ENCODE results near the gene RAPGEF1.
A peak's percentile ranks its signal among the peaks of the same experiment; 100 is the strongest.

RAPGEF1 gene

GRCh38 chr9:131748411-131748955, 8.6 kb upstream of the RAPGEF1 start:
- DNase-seq: no peak

- peak; percentile 66 for DNase-seq
Measured at GRCh38 chr9:131747352-131747751, 7.5 kb upstream of the RAPGEF1 start.

GRCh38 chr9:131745610-131746009, 5.7 kb upstream of the RAPGEF1 start:
- DNase-seq: no peak

GRCh38 chr9:131744720-131745201, 4.9 kb upstream of the RAPGEF1 start:
- DNase-seq: no peak

GRCh38 chr9:131744171-131744719, 4.4 kb upstream of the RAPGEF1 start:
- no peak for DNase-seq

- DNase-seq: no peak
Measured at GRCh38 chr9:131743501-131743900, 3.6 kb upstream of the RAPGEF1 start.

- DNase-seq: no peak
Measured at GRCh38 chr9:131743096-131743495, 3.2 kb upstream of the RAPGEF1 start.

GRCh38 chr9:131740898-131741297, 1.0 kb upstream of the RAPGEF1 start:
- DNase-seq: no peak

- DNase-seq: peak; percentile 55
Measured at GRCh38 chr9:131739133-131739958, 530 bp downstream of the RAPGEF1 start.

- no peak for DNase-seq
Measured at GRCh38 chr9:131738293-131739132, 1.4 kb downstream of the RAPGEF1 start.

GRCh38 chr9:131737426-131737825, 2.5 kb downstream of the RAPGEF1 start:
- no peak for DNase-seq

- no peak for DNase-seq
Measured at GRCh38 chr9:131736431-131736830, 3.4 kb downstream of the RAPGEF1 start.

GRCh38 chr9:131735238-131736128, 4.4 kb downstream of the RAPGEF1 start:
- no peak for DNase-seq

GRCh38 chr9:131734781-131735180, 5.1 kb downstream of the RAPGEF1 start:
- no peak for DNase-seq

- peak; percentile 78 for DNase-seq
Measured at GRCh38 chr9:131734165-131734610, 5.7 kb downstream of the RAPGEF1 start.

GRCh38 chr9:131733541-131734061, 6.3 kb downstream of the RAPGEF1 start:
- peak; percentile 61 for DNase-seq

- DNase-seq: peak; percentile 80
Measured at GRCh38 chr9:131732636-131733289, 7.1 kb downstream of the RAPGEF1 start.

GRCh38 chr9:131732061-131732526, 7.8 kb downstream of the RAPGEF1 start:
- no peak for DNase-seq

GRCh38 chr9:131731644-131732043, 8.2 kb downstream of the RAPGEF1 start:
- peak; percentile 75 for DNase-seq

GRCh38 chr9:131731237-131731636, 8.6 kb downstream of the RAPGEF1 start:
- no peak for DNase-seq

- no peak for DNase-seq
Measured at GRCh38 chr9:131728961-131729360, 10.9 kb downstream of the RAPGEF1 start.
